Hepatocyte (in vitro differentiated cells): Measurements from ENCODE around the gene CAMKK2. TPM values are rescaled to one million over a fixed set of nuclear protein-coding genes. Genes with fewer than 3 reads are reported as not detected.

Source experiments
- DNase-seq: peaks from one replicate; pipeline ENCODE4 v3.0.0-alpha.2; 2016; ENCODE audit warnings: low spot score
- H2AFZ ChIP-seq: fragments of 200-600 bp; sonication (generic); 2 replicates; pipeline ENCODE4 v1.6.0; 2016; ENCODE audit warnings: antibody characterized with exemption, mild to moderate bottlenecking
- H3K27ac ChIP-seq: fragments of 200-600 bp; sonication (generic); 2 replicates; pipeline ENCODE4 v1.5.1; 2016; ENCODE audit warnings: mild to moderate bottlenecking
- H3K27me3 ChIP-seq: fragments of 200-600 bp; sonication (generic); 2 replicates; pipeline ENCODE4 v1.6.1; 2016
- H3K36me3 ChIP-seq: fragments of 200-600 bp; sonication (generic); replicated peaks from 2 replicates; pipeline ENCODE4 v1.5.1; 2016; ENCODE audit warnings: low read depth; ENCODE audit not compliant: insufficient read depth
- H3K4me1 ChIP-seq: fragments of 200-600 bp; sonication (generic); 2 replicates; pipeline ENCODE4 v1.5.1; 2016; ENCODE audit warnings: mild to moderate bottlenecking, moderate library complexity; ENCODE audit not compliant: insufficient read depth
- H3K4me2 ChIP-seq: fragments of 200-600 bp; sonication (generic); 2 replicates; pipeline ENCODE4 v1.6.0; 2016
- H3K4me3 ChIP-seq: fragments of 200-600 bp; sonication (generic); 2 replicates; pipeline ENCODE4 v1.5.1; 2016; ENCODE audit warnings: mild to moderate bottlenecking
- H3K79me2 ChIP-seq: fragments of 200-600 bp; sonication (generic); 2 replicates; pipeline ENCODE4 v1.6.0; 2017; ENCODE audit warnings: mild to moderate bottlenecking
- H3K9me2 ChIP-seq: fragments of 200-600 bp; sonication (generic); replicated peaks from 2 replicates; pipeline ENCODE4 v1.6.0; 2017; ENCODE audit warnings: mild to moderate bottlenecking; ENCODE audit not compliant: insufficient read depth
- H3K9me3 ChIP-seq: fragments of 200-600 bp; sonication (generic); 2 replicates; pipeline ENCODE4 v1.5.1; 2016; ENCODE audit warnings: low read depth, mild to moderate bottlenecking
- H4K20me1 ChIP-seq: fragments of 200-600 bp; sonication (generic); 2 replicates; pipeline ENCODE4 v1.6.0; 2016; ENCODE audit warnings: mild to moderate bottlenecking; ENCODE audit not compliant: insufficient read depth, poor library complexity, severe bottlenecking
- EZH2 ChIP-seq: fragments of 200-600 bp; sonication (generic); IDR thresholded peaks from 2 replicates; pipeline ENCODE4 v1.6.1; 2016; ENCODE audit warnings: antibody characterized with exemption, mild to moderate bottlenecking, borderline replicate concordance
- EZH2phosphoT487 ChIP-seq: fragments of 200-600 bp; sonication (generic); IDR thresholded peaks from one replicate; pipeline ENCODE4 v1.6.1; 2018; ENCODE audit warnings: antibody characterized with exemption, mild to moderate bottlenecking, low read depth, moderate library complexity; ENCODE audit not compliant: unreplicated experiment, severe bottlenecking
- WGBS: methylation state at CpG from one replicate; pipeline ENCODE4 v1.1.6; 2016; ENCODE audit warnings: low lambda C conversion rate; ENCODE audit errors: missing lambda C conversion rate; 5-methylcytosine and 5-hydroxymethylcytosine counted together
- polyA plus RNA-seq: library from polyadenylated mRNA; unstranded; fragments of >200 nt; fragmentation: Nextera tagmentation; extraction: Ambion mirVana; gene quantifications from 2 replicates; pipeline ENCODE4 v1.2.1, GENCODE V29; 2016
- total RNA-seq: library from RNA; depleted of rRNA; stranded (reverse); fragments of >200 nt; gene quantifications from 2 replicates; pipeline ENCODE4 v1.2.3, GENCODE V29; 2014
- TF ChIP-seq, protein P1 (sequence below): fragments of 200-600 bp; sonication (generic); IDR thresholded peaks from 2 replicates; pipeline ENCODE4 v1.5.1; 2016; ENCODE audit warnings: antibody characterized with exemption, mild to moderate bottlenecking; ENCODE audit not compliant: poor library complexity

Gene CAMKK2
- total and polyA plus RNA-seq, 2 experiments from 2014 or later = 21.5 to 21.9 TPM

DNA sequence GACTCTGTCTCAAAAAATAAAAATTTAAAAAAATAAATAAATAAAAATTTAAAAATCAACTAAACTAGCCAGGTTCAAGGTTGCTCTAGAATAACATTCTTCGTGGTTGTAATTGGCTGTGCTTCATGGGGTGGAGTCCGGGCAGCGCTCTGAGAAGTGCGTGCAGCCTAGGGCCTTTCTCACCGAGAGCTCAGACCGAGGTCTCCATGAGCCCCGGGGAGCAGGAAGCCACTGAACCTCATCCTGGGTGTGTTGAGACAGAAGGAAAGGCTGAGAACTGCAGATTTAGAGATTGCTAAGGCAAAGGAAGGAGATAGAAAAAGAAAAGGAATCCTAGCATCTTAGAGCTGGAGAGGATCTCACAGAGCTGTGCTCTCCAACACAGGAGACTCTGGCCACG is 71.9 kb downstream of the CAMKK2 start:
- Histone ChIP-seq H3K27me3 (no peaks in the 10 kb centered on the region), H3K4me3 (no peak overlapping the region), H3K9me2 (no peaks in the 10 kb centered on the region), H4K20me1 (no peaks in the 10 kb centered on the region), H3K79me2 (peaks cover 3% of the 10 kb centered on the region), H3K27ac (no peak overlapping the region), H3K9me3 (no peaks in the 10 kb centered on the region), H3K36me3 (no peaks in the 10 kb centered on the region), H3K4me2 (no peak overlapping the region), H2AFZ (no peak overlapping the region), H3K4me1 (peaks cover 16% of the 10 kb centered on the region)
- no peak for TF ChIP-seq EZH2
- TF ChIP-seq, protein P1, sequence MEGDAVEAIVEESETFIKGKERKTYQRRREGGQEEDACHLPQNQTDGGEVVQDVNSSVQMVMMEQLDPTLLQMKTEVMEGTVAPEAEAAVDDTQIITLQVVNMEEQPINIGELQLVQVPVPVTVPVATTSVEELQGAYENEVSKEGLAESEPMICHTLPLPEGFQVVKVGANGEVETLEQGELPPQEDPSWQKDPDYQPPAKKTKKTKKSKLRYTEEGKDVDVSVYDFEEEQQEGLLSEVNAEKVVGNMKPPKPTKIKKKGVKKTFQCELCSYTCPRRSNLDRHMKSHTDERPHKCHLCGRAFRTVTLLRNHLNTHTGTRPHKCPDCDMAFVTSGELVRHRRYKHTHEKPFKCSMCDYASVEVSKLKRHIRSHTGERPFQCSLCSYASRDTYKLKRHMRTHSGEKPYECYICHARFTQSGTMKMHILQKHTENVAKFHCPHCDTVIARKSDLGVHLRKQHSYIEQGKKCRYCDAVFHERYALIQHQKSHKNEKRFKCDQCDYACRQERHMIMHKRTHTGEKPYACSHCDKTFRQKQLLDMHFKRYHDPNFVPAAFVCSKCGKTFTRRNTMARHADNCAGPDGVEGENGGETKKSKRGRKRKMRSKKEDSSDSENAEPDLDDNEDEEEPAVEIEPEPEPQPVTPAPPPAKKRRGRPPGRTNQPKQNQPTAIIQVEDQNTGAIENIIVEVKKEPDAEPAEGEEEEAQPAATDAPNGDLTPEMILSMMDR = no peak
- no peak for DNase-seq
- 84% methylated on average over 8 of the region's 8 CpGs for WGBS

DNA sequence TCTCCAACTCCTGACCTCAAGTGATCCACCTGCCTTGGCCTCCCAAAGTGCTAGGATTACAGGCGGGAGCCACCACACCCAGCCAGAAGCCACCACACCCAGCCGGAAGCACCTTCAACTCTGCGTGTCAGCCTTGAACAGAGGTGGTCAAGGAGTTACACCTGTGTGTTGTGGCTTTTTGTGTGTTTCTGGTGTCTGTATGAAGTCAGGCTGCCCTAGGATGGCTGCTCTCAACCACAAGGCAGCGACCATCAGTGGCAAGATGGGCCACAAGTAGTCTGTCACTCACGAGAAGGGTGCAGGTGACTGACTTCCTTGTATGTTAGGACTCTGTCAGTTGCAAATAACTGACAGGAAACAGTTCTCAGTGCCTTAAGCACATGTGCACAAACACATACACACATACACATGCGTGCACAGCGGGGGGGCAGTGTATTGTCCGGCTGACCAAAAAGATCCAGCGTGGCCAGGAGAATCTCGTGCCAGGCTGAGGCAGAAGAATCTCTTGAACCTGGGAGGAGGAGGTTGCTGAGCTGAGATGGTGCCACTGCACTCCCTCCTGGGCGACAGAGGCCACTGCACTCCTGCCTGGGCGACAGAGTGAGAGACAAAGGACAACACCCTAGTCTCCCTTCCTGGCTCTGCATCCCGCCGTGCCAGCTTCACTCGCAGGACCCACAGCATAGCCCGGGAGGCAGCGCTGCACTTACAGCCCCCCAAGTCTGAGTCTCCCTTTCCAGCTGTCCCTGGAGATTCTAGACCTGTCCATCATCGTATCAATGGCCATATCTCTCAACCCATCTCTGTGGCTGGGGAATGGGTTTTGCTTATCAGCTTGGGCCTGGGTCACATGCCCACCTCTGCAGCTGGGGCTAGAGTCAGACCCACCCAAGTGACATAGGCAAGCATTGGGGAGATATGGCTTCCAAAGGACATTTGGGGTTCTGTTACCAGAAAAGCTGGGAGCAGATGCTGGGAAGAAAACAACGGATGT is 72.9 kb downstream of the CAMKK2 start:
- no peaks in the 10 kb centered on the region for H3K9me2 ChIP-seq
- no peak overlapping the region for H2AFZ ChIP-seq
- H3K4me2 ChIP-seq = no peak overlapping the region
- H3K27ac ChIP-seq = no peak overlapping the region
- H3K9me3 ChIP-seq = no peaks in the 10 kb centered on the region
- no peaks in the 10 kb centered on the region for H4K20me1 ChIP-seq
- peaks cover 7% of the 10 kb centered on the region for H3K79me2 ChIP-seq
- H3K36me3 ChIP-seq = no peaks in the 10 kb centered on the region
- no peak for TF ChIP-seq EZH2phosphoT487
- TF ChIP-seq, protein P1 = peak; percentile 20
- no peak overlapping the region for H3K4me3 ChIP-seq
- peaks cover 10% of the 10 kb centered on the region for H3K4me1 ChIP-seq
- WGBS = 90% methylated on average over 19 of the region's 19 CpGs
- no peaks in the 10 kb centered on the region for H3K27me3 ChIP-seq
- no peak for DNase-seq

DNA sequence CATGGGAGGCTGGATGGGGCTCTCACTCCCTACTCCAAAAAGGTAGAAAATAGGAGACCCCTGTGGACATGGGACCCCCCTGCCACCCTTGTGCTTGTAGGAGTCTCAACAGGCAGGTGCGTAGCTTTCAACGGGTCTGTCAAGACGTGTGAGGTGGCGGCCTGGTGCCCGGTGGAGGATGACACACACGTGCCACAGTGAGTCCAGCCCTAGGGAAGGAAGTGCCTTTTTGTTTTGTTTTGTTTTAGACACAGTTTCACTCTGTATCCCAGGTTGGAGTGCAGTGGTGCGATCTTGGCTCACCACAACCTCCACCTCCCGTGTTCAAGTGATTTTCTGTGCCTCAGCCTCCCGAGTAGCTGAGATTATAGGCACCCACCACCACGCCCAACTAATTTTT is 73.7 kb downstream of the CAMKK2 start:
- H3K27me3 ChIP-seq = no peaks in the 10 kb centered on the region
- H3K27ac ChIP-seq = no peak overlapping the region
- H2AFZ ChIP-seq = no peak overlapping the region
- H3K9me3 ChIP-seq = no peaks in the 10 kb centered on the region
- no peak overlapping the region for H3K4me3 ChIP-seq
- TF ChIP-seq, protein P1 = no peak
- no peak for TF ChIP-seq EZH2phosphoT487
- TF ChIP-seq EZH2 = no peak
- H3K79me2 ChIP-seq = peaks cover 7% of the 10 kb centered on the region
- no peaks in the 10 kb centered on the region for H4K20me1 ChIP-seq
- no peak overlapping the region for H3K4me2 ChIP-seq
- DNase-seq = no peak
- no peaks in the 10 kb centered on the region for H3K36me3 ChIP-seq
- peaks cover 13% of the 10 kb centered on the region for H3K4me1 ChIP-seq
- no peaks in the 10 kb centered on the region for H3K9me2 ChIP-seq
- WGBS = 97% methylated on average over 10 of the region's 10 CpGs
